Stimulated activated CD4-positive, alpha-beta T cell treated with anti-CD3 and anti-CD28 coated beads, Interleukin-4, amount 100 ng/mL, for 24 hours (primary cell): ENCODE measurements around the gene CATSPERD.
A peak's percentile ranks its signal among the peaks of the same experiment; 100 is the strongest.

Experiments used
- DNase-seq: peaks from one replicate; pipeline ENCODE4 v3.0.0-alpha.2; 2020

CATSPERD gene

DNA sequence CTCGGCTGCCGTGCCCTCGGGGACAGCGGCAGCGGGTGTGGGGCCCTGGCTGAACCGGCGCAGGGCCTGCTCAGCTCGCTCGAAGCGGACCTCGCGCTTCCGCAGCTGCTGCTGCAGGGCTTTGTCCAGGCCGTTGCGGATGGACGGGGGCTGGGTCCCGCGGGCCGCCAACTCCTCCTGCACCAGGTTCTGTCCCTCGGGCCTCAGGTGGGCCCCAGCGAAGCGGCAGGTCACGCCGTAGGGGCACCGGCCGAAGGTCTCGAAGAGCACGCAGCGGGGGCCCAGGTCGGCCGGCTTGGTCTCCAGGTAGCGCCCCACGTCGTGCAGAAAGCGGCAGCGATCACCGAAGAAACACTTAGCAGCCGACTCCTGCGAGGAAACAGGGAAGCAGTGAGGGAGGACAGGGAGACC, 68.9 kb downstream of the CATSPERD start:
- no peak for DNase-seq

DNA sequence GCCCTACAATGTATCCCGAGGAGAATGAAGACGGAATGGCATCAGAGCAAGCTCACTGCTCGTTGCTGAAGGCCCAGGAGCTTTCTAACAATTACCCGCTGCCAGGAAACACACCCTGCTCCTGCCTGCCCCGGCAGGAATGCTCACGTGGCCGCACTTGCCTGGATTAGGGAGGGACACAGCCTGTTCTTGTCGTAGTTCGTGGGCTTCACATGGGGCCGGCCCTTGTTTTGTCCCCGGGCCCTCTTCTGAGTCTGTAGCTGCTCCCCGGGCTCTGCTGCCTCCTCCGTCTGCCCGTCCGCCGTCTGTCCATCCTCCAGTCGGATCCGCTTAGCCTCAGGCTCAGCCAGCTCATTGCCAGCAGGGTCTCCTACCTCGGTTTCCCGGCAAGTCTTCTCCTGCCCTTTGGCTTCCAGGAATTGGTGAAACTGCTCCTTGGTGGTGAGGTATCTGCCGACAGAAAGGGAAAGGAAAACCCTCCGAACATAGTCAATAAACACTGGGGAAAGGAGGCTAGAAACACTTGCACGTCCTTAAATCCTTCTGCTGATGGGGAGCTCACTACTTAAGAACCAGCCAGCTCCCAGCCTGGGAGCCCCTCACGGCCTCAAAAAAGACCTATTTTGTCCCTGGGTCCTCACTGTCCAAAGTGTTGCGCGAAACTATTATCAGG, 69.6 kb downstream of the CATSPERD start:
- DNase-seq: no peak

DNA sequence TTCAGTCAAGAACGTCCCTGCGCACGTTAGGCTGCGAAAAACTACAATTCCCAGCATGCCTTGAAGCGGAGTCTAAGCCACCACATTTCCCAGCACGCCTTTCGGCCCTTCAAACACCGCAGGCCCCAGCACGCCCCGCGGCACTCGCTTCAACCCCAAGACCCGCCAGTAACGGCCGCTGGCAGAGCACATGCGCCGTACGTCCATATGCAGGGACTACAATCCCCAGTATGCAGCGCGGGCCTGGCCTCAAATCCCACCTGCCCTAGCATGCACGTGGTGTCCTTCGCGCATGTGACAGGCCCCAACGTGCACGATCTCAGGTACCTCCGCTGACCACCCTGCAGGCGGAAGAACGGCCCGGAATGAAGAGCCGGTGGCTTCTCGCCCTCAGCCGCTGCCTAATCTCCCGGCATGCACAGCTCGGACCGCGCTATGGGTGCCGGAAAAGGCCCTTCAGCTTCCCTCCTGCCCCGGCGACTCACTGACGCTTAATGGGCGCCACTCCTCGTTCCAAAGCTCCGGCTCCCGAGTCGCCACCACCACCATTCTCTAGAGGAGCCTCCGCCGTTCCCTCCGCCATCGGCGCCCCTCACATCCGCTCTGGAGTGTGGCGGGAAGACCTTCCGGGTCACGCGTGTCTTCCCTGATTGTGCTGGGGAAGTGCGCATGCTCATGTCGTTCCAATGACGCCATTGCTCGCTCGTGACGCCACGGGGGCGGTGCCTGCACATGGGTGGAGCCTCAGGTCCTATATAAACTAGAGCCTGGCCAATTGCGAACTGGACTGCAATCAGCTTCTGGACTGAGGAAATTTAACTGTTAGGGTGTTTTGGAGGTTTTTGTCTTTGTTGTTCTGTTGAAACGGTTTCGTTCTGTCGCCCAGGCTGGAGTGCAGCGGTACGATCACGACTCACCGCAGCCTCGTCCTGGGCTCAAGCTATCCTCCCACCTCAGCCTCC, 70.4 kb downstream of the CATSPERD start, which contains the start of gene DUS3L:
TSS of gene DUS3L (minus strand) at position 605 of the 962 bp plus-strand sequence. CDS start at position 583, 22 bp downstream.
- DNase-seq: peak; percentile 97

DNA sequence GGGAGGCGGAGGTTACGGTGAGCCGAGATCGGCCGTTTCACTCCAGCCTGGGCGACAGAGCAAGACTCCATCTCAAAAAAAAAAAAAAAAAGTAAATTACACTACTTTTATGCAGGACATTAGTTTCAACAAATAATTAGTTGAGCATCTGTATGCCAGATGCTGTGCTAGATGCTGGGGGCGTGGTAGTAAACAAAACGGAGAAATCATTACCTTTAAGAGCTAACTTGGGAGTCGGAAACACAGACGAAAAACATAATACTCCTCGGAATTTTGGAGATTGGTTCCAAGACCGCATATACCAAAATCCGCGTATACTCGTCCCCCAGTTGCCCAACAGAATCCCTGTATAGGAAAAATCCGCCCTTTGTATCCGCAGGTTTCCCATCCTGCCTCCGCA, 71.8 kb downstream of the CATSPERD start:
- DNase-seq: no peak

DNA sequence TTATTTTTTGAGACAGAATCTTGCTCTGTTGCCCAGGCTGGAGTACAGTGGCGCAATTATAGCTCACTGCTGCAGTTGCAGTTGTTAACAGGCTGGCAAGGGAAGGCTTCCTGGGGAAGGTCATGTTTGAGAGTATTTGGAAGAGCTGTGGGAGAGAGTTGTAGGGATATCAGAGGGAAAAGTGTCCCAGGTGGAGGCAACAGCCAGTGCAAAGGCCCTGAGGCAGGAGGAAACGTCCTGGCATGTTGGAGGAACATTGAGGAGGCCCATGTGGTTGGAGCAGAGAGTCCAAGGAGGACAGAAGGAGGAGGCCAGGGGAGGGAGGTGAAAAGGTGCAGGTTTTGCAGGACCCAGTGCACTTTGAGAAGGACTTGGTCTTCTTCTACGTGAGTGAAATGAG, 72.8 kb downstream of the CATSPERD start:
- DNase-seq: no peak

DNA sequence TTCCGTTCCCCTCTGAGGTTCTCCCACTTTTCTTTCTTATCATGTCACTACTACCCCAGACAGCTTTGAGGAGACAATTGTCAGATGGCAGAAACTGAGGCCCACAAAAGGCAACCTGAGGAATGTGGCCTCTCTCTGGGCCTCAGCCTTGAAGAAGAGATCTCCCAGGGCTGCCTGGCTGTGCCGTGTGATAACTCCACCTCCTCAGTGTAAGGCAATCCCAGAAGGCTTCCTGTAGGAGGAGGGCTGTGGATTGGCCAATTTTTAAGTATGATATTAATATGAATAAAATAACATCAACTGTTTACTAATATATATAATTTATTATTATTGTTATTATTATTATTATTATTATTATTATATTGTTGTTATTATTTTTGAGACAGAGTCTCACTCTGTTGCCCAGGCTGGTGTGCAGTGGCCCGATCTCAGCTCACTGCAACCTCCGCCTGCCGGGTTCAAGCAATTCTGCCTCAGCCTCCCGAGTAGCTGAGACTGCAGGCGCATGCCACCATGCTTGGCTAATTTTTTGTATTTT, 75.0 kb downstream of the CATSPERD start:
- no peak for DNase-seq

DNA sequence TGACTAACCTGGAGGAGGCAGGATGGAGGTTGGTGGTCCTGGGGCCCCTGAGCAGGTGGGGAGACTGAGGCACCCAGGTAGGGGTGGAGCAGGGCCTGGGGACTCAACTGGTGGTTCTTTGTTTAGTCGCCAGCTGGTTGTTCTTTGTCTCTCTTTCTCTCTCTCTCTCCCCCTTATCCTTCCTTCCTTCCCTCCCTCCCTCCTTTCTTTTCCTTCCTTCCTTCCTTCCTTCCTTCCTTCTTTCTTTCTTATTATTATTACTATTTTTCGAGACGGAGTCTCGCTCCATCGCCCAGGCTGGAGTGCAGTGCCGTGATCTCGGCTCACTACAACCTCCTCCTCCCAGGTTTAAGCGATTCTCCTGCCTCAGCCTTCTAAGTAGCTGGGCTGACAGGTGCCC, 77.8 kb downstream of the CATSPERD start:
- DNase-seq: no peak

DNA sequence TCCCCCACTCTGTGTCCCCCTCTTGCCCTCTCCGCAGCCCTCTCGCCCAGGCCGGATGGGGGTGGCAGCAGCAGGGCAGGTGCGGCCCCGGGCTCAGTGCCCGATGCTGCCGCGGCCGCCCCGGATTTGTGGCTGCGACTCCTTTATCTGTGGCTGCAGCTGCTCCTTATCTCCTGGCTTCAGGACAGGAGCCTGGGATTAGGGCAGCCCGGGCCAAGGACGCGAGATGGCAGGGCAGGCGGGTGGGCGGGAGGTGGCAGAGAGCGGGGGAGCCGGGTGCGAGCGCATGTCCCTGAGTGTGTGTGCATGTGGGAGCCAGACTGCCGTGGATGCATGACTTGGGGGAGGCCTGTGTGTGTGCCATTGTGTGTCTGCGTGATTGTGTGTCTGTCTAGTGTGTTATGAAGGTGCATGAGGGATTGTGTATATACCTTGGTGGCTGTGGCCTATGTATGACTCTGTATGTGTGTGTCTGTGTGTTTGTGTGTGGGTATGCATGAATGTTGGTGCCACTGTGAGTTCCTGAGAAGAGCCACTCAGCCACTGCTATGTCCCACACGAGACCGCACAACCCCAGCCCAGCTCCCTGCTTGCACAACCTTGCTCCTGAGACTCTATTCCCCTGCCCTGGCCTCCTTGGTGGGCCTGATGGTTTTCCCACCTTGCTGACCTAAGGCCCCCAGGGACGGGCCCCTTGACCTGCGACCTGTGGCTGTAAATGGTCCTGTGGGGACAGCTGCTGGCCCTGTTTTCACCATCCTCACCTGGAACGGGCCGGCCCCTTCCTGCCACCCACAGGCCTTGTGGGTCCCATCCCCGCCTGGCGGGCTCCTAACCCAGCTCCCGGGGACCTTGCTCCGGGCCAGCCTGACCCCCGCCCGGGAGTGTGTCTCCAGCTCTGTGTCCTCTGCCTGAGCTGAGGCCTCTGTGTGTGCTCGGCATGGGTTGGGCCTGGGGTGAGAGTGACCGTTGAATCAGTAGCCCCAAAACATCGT, 79.1 kb downstream of the CATSPERD start:
- DNase-seq: no peak

DNA sequence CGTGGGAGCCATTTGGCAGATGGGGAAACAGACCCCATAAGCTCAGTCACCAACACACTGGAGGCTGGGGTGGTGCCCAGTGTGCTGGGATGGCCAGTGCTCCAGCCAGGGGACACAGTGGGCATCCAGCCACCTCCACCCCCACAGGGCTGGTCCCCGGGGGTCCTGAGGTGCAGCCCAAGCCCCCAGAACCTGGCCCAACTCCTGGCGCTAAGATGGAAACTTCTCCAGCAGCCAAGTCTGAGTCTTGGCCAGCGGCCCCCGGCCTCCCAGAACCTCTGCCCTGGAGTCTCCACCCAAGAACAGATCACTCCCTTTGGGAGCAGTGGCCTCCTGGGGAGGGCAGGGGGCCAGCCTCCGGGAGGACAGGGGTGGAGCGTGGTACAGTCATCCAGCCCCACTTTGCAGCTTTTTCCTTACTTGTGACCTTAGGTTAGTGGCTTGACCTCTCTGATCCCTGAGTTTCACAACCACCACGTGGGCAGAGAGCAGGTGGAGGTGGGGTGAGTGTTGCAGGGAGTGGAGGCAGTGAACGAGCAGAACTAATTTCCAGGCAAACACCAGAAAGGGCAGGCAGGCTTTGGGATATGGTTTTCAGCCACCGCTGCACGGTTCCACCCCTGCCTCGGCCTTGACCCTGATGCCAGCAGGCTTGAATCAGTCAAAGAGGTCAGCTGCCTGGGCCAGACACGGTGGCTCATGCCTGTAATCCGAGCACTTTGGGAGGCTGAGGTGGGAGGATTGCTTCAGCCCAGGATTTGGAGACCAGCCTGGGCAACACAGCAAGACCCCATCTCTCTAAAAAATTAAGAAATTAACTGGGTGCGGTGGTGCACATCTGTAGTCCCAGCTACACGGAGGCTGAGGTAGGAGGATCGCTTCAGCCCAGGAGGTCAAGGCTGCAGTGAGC, 80.2 kb downstream of the CATSPERD start:
- no peak for DNase-seq

DNA sequence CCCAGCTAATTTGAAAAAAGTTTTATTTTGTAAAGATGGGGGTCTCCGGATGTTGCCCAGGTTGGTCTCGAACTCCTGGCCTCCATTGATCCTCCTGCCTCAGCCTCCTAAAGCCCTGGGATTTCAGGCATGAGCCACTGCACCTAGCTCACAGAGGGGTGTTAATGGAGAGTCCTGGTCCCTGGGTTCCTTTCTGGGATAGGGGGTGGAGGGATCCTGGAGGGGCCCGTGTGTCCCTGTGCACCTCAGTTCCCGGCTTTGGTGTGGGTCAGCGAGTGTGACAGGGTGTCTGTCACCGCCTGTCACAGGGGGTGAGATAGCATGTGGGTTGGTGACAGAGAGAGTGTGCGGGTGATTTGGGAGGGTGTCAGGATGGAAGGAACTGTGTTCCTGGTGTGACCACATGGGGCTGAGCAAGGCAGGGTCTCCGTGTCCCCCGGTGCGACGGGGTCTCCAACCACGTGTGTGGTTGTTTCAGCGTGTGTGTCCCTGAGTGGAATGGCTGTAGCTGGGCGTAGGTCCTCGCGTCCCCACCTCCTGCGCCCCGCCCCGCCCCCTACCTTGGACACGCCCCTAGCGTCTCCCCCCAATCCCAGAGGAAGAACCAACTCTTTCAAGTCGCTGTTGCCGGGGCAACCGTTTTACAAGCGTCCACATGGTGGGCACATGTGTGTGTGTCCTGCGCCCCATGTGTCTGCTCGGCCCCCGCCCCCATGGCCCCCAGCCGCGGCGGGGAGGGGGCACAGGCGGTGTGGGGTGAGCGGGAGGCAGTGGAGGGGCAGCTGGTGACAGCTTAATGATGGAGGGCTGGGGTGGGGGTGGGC, 81.6 kb downstream of the CATSPERD start:
- no peak for DNase-seq

DNA sequence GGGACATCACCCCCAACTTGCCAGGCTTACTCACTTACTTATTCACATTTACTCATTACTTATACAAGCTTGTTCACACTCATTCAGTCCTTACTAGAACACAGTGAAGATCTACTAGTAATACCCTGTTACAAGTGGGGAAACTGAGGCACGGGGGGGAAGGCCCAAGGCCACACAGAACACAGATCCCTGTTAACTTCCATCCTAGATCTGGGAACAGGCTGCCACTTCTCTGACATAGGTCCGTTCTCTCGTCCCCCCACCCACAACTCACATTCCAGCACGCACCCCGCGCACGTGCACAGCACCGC, 83.0 kb downstream of the CATSPERD start:
- DNase-seq: no peak

DNA sequence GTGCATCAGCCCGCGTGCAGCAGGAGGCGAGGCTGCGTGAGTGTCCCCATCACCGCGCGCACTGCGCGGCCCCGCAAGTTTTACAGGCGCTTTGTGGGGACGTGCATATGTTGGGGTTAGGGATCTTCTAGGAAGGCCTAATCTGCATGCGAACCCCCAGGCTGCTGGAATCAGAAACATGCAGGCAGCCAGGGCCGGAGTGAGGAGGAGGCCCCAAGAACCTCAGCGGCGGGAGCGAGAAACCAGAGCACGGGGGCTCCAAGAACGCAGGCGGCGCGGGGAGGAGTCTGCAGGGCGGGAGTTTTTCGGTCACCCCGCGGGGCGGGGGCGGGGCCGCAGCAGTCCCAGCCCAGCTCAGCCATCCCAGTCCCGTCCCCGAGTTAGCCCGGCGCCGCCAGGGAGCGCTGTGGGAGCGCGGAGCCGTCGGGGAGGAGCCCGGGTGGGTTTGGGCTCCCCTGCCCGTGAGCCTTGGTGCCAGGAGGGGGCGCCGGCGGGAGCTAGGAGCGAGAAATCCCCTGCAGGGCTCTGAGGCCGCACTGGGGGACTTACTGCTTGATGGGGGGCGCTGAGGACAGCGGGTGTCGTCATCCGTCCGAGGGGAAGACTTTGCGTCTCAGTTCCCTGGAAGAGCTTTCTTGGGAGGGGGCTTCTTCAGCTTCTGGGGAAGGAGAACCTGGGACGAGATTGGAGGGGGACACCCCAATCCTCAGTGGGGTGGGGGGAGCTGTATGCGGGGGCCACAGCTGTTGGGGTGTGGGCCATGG, 83.5 kb downstream of the CATSPERD start:
- DNase-seq: peak; percentile 92

DNA sequence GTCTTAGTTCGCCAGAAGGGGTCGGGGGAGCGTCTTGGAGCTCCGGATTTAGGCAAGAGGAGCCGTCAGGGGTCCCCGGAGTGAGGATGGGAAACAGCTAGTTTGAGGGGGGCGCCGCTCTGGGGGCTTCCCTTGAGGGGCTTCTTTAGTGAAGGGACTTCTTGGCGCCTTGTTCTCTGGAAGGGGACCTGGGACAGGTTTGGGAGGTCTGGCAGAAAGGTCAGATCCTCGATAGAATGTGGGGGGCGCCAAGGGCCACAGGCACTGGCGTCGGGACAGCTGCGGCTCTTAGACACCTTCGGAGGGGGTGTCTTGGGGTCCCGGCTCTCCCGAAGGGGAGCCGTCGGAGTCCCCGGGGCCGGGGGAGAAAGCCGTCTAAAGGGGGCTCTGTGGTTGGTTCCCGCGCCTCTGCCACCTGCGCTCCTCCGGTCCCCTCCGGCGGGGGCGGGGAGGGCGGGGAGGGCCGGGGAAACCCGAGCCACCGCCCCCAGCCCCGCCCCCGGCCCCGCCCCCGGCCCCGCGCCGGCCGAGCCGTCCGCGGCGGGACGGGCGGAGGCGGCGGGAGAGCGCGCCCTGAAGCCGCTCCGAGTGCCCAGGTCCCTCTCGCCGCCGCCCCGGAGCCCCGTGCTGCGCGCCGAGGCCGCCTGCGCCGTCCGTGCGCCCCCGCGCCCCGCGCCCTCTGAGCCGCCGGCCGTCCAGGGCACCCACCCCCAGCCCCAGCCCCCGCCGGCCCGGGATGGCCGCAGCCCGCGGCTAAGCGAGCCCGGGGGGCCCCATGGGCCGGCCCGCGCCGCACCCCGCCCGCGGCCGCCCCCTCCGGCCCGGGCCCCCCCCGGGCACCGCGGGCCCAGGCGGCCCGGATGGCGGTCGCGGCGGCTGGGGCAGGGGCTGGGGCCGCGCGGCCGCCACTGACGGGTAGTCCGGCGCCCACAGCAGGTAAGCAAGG, 84.4 kb downstream of the CATSPERD start, which contains the start of gene NRTN:
TSS of gene NRTN (plus strand) at position 552 of the 946 bp plus-strand sequence. CDS start 19,099 bp downstream, outside the sequence.
- DNase-seq: peak; percentile 35

DNA sequence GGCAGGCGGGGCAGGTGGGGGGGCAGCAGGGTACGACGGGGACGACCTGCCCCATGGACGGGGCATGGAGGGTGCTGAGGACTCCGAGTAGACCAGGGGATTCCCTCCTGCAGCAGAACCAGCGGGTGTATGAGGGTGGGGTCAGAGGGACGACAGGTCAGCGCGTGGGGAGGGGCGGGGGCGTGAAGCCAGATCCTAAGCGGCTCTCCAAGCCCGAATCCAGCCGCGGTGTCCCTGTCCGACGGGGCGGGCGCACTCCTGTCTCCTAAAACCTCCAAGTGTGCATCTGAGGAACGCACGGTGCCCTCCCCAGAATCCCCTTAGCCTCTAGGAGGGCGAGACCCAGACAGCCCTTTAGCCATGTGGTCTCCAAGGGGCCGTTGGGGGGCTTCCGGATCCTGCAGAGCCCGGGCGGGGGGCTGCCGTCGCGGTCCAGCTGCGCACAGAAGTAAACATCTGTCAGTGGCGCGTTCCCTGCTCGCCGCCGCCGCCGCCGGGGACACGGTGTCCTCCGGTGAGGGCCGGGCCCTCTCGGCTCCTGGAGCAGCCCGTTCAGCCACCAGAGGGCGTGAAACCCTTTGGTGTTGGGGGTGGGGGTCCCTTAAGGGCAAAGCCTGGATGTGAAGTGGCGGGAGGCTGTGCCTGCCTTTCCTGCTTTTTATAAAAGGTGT, 85.2 kb downstream of the CATSPERD start:
- DNase-seq: peak; percentile 64

DNA sequence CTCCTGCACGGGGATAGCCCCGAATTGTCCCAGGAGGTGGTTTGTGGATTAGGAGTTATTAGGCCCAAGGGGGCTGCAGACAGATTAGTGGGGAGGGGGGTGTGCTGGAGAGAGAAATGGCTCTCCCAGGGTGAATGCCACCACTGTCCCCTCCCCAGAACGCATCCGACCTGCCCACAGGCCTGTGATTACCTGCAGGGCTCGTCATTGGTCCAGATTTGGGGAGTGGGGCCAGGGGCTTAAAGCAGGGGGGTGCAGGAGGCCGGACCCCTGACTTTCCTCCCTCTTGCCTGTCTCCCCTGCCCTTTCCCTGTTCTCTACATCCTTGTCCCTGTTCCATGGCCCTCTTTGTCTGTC, 85.7 kb downstream of the CATSPERD start:
- DNase-seq: no peak

DNA sequence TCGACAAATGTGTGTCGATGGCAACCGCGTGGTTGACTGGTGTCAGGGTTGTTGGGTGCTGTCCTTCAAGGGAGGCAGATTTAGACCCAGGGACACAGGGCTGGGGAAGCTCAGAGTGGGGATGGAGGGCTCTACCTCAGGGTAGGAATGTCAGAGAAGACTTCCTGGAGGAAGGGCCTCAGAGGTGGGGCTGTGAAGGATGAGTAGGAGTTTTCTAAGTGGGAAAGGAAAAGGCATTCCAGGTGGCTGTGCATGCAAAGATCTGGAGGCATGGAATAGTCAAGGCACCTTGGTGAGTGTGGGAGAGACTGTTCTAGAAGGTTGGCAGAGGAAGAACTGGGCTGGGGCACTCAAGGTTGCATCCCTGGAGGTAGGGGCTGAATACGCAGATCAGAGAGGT, 86.5 kb downstream of the CATSPERD start:
- DNase-seq: no peak

DNA sequence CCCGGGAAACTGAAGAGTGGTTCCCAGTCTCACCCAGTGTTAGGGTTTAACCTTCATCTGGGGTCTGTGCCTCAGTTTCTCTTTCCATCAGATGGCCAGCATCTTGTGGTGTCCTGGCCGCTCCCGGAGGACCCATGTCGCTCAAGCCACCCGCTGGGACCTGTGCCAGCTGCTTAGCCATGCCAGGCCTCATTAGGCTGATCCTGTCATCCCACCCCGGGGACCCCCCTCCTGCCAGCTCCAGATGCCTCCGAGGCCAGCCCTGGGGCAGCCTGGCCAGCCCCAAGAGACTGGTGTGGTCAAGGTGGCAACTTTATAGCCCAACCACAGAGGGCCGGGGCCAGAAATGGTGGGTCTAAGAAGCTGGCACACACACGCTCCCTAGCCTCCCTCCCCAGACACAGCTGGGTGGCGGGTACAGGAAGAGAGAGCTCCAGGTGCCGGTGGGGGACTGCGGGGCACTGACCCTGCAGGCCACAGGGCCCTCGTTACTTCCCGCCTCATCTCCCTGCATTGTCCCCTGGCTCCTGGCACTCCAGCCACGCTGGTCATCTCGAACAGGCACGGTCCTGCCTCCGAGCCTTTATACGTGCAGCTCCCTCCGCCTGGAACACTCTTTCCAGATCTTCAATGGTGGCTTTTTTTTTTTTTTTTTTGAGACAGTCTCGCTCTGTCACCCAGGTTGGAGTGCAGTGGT, 87.8 kb downstream of the CATSPERD start:
- DNase-seq: no peak
